Stimulated activated CD8-positive, alpha-beta memory T cell treated with anti-CD3 and anti-CD28 coated beads, Interleukin-12 subunit alpha, Interleukin-12 subunit beta, amount 100 ng/mL, for 24 hours (primary cell): Measurements from ENCODE around the gene DACH2.

Experiments used
- DNase-seq: peaks from one replicate; pipeline ENCODE4 v3.0.0-alpha.2; 2020; ENCODE audit errors: extremely low read depth

DACH2 gene

GRCh38 chrX:86322913-86323312 lies 174.7 kb downstream of the DACH2 start:
- no peak for DNase-seq

- no peak for DNase-seq
Measured at GRCh38 chrX:86329174-86329573, 180.9 kb downstream of the DACH2 start.

- no peak for DNase-seq
Measured at GRCh38 chrX:86348669-86349068, 200.4 kb downstream of the DACH2 start.

GRCh38 chrX:86349115-86349514 lies 200.9 kb downstream of the DACH2 start:
- no peak for DNase-seq

GRCh38 chrX:86369847-86370630 lies 221.8 kb downstream of the DACH2 start:
- no peak for DNase-seq

- DNase-seq: no peak
Measured at GRCh38 chrX:86370927-86371326, 222.7 kb downstream of the DACH2 start.

- no peak for DNase-seq
Measured at GRCh38 chrX:86379209-86379608, 231.0 kb downstream of the DACH2 start.

GRCh38 chrX:86383681-86384540 lies 235.7 kb downstream of the DACH2 start:
- DNase-seq: no peak

- no peak for DNase-seq
Measured at GRCh38 chrX:86407371-86407770, 259.1 kb downstream of the DACH2 start.

GRCh38 chrX:86421771-86422170 lies 273.5 kb downstream of the DACH2 start:
- DNase-seq: no peak

- no peak for DNase-seq
Measured at GRCh38 chrX:86436116-86436515, 287.9 kb downstream of the DACH2 start.

GRCh38 chrX:86455495-86455894 lies 307.2 kb downstream of the DACH2 start:
- DNase-seq: no peak

GRCh38 chrX:86460760-86461159 lies 312.5 kb downstream of the DACH2 start:
- no peak for DNase-seq

- no peak for DNase-seq
Measured at GRCh38 chrX:86504297-86504696, 356.0 kb downstream of the DACH2 start.

GRCh38 chrX:86507331-86507730 lies 359.1 kb downstream of the DACH2 start:
- no peak for DNase-seq

GRCh38 chrX:86579777-86580176 lies 431.5 kb downstream of the DACH2 start:
- DNase-seq: no peak

GRCh38 chrX:86604607-86605006 lies 456.4 kb downstream of the DACH2 start:
- DNase-seq: no peak

GRCh38 chrX:86696951-86697350 lies 548.7 kb downstream of the DACH2 start:
- no peak for DNase-seq

- no peak for DNase-seq
Measured at GRCh38 chrX:86711531-86712180, 563.4 kb downstream of the DACH2 start.

GRCh38 chrX:86714441-86714840 lies 566.2 kb downstream of the DACH2 start:
- no peak for DNase-seq

GRCh38 chrX:86724277-86724676 lies 576.0 kb downstream of the DACH2 start:
- DNase-seq: no peak

GRCh38 chrX:86747091-86747490 lies 598.8 kb downstream of the DACH2 start:
- no peak for DNase-seq

GRCh38 chrX:86805241-86805640 lies 657.0 kb downstream of the DACH2 start:
- DNase-seq: no peak
